ENCODE data around the gene GPR68.
"Not testable (repeated sequence)": the region's sequence is repeated elsewhere in the genome, so short reads cannot be mapped to it uniquely, and the experiment has no call there.

The GPR68 gene

DNA sequence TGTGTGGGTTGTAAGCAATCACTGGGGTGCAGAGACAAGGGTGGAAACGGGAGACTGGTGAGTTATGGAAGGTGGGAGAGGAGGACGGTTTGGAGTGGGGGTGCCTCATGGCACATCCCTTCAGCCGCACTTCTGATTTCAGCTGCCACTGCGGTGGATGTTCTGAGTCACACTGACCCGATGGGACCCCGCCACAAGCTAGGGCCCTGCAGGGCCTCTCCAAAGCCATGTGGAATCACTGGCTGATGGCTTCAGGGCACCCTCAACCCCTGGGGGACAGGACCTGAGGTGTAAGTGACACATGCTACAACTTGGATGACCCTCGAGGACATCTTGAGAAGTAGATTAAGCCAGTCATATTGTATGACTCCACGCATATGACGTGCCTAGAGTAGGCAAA, 53.7 kb downstream of the GPR68 start:
- DNase-seq (ENCODE audit: low spot score) = no peak

DNA sequence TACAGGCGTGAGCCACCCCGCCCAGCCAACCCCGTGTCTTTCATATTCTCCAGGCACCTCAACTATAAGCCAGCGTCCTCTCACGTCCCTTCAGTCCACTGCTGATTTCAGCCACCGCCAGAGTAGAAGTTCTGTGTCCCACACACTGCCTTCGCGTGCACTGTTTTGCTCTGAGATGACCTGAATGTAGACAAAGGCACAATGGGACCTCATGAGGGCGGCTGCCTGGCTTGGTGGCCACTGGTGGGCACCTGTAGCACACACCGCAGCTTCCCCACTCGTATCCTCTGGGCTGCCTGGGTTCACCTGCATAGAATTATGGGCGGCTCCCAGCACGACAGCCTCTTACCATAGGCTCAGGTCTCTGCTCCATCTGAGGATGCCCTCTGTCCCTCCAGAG, 57.2 kb downstream of the GPR68 start:
- DNase-seq (ENCODE audit: low spot score) = no peak

DNA sequence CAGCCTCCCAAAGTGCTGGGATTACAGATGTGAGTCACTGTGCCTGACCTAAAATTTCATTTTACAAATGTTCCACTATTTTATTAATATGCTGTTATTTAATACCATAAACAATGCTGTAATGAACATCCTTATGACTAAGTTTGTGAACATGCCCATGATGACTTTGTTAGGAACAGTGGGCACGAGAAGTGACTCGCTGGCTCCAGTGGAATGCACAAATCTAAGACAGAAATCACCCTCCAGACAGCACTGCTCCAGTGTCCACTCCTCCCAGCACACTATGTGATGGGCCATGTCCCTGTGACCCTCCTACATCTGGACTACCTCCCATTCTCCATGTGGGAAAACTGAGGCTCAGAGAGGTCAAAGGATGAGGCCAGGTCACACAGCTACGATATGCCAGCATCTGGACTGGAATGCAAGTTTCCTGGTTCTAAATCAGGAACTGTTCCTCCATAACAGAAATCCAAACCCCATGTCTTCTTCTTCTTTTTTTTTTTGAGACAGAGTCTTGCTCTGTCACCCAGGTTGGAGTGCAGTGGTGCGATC, 57.9 kb downstream of the GPR68 start:
- no peak for DNase-seq (ENCODE audit: low spot score)

DNA sequence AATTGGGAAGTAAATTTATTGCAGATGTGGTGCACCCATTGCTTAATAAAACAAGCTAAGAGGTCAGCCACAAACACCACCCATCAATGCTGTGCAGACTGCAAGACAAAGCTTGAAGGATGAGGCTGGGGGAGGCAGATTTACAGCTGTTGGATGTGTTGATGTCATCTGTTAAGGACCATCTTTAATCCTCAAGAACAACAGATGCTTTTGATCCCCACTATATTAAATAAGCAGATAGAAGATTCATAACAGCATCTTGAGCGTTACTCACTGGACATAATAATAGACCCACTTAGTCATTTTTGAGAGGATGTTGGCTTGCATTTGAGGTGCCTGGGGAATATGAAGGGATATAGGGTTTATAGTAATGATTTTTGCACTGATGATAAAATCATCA, 58.8 kb downstream of the GPR68 start:
- DNase-seq (ENCODE audit: low spot score) = no peak

DNA sequence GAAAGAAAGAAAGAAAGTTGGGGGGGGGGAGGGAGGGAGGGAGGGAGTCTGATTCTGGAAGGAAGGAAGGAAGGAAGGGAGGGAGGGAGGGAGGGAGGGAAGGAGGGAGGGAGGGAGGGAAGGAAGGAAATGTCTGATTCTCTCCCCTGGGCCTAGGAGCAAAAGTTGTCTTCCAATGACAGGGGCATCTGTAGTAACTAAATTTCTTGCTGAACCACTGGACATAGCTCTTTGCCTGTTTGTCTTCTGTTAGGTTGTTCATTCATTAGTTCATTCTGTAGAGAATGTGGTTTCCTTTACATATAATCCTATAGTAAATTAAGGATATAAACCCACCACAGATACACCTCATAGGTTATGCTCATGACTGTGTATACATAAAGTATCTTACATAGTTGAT, 59.9 kb downstream of the GPR68 start:
- DNase-seq (ENCODE audit: low spot score) = no peak

DNA sequence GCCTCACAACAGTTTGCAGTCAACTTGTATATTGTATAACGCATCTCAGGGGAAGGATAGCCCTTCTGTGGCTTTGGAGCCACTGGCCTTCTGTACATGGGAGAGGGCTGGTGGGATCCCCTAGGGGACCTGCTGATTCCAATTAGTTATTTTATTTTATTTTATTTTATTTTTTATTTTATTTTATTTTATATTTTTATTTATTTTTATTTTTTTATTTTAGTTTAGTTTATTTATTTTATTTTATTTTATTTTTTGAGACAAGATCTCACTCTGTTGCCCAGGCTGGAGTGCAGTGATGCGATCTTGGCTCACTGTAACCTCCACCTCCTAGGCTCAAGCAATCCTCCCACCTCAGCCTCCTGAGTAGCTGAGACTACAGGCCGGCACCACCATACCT, 61.8 kb downstream of the GPR68 start:
- not testable (repeated sequence) for DNase-seq (ENCODE audit: low spot score)
